Osteocyte (in vitro differentiated cells): Measurements from ENCODE around the gene OSCP1. TPM values are rescaled to one million over a fixed set of nuclear protein-coding genes. Genes with fewer than 3 reads are reported as not detected.

Experiments
- DNase-seq: peaks from one replicate; pipeline ENCODE4 v3.0.0; 2021; ENCODE audit warnings: mixed read lengths; ENCODE audit not compliant: unreplicated experiment; ENCODE audit errors: extremely low spot score
- H3K27ac Mint-ChIP-seq: one replicate; pipeline ENCODE4 v1.8.0; 2021; ENCODE audit warnings: mild to moderate bottlenecking, mixed read lengths; ENCODE audit not compliant: unreplicated experiment
- H3K27me3 Mint-ChIP-seq: one replicate; pipeline ENCODE4 v1.8.0; 2021; ENCODE audit warnings: mixed read lengths; ENCODE audit not compliant: unreplicated experiment
- H3K36me3 Mint-ChIP-seq: one replicate; pipeline ENCODE4 v1.8.0; 2021; ENCODE audit warnings: mixed read lengths; ENCODE audit not compliant: unreplicated experiment
- H3K4me1 Mint-ChIP-seq: one replicate; pipeline ENCODE4 v1.8.0; 2021; ENCODE audit warnings: mixed read lengths; ENCODE audit not compliant: unreplicated experiment
- H3K4me3 Mint-ChIP-seq: one replicate; pipeline ENCODE4 v1.8.0; 2021; ENCODE audit warnings: mild to moderate bottlenecking, moderate library complexity, mixed read lengths; ENCODE audit not compliant: unreplicated experiment
- H3K9me3 Mint-ChIP-seq: one replicate; pipeline ENCODE4 v1.8.0; 2021; ENCODE audit warnings: mixed read lengths; ENCODE audit not compliant: unreplicated experiment
- CTCF ChIP-seq: fragments of 200-600 bp; sonication (generic); IDR thresholded peaks from 2 replicates; pipeline ENCODE4 v1.5.0; 2021; ENCODE audit warnings: antibody characterized with exemption, mild to moderate bottlenecking, moderate library complexity
- total RNA-seq: library from RNA; stranded (reverse); gene quantifications from 2 replicates; pipeline ENCODE4 v1.2.1, GENCODE V29; 2021

Gene OSCP1
- total RNA-seq, 1 donor from 2014 or later = 5.0 TPM

- Mint-ChIP-seq H3K27ac (peak overlapping the region; percentile 98), H3K4me3 (peak overlapping the region; percentile 99), H3K27me3 (no peaks in the 10 kb centered on the region), H3K4me1 (peaks cover 21% of the 10 kb centered on the region), H3K9me3 (no peaks in the 10 kb centered on the region), H3K36me3 (peaks cover 11% of the 10 kb centered on the region)
- no peak for TF ChIP-seq CTCF
- no peak for DNase-seq
These were observed 14.5 kb upstream of the OSCP1 start for GRCh38 chr1:36464605-36465393.

- Mint-ChIP-seq H3K4me1 (peaks cover 21% of the 10 kb centered on the region), H3K27ac (peak within 1 kb of the TSS; percentile 98), H3K9me3 (no peaks in the 10 kb centered on the region), H3K4me3 (peak within 1 kb of the TSS; percentile 99), H3K36me3 (peaks cover 15% of the 10 kb centered on the region), H3K27me3 (no peaks in the 10 kb centered on the region)
- no peak for TF ChIP-seq CTCF
- peak; percentile 97 for DNase-seq
These were observed 13.8 kb upstream of the OSCP1 start, which contains the start of gene MRPS15 for GRCh38 chr1:36463803-36464604. TSS of gene MRPS15 (minus strand) at chr1:36464384. CDS start at chr1:36464275, 109 bp downstream.

- Mint-ChIP-seq H3K27ac (peak overlapping the region; percentile 98), H3K36me3 (peaks cover 19% of the 10 kb centered on the region), H3K27me3 (no peaks in the 10 kb centered on the region), H3K4me3 (peak overlapping the region; percentile 99), H3K4me1 (peaks cover 25% of the 10 kb centered on the region), H3K9me3 (no peaks in the 10 kb centered on the region)
- no peak for TF ChIP-seq CTCF
- no peak for DNase-seq
These were observed 13.2 kb upstream of the OSCP1 start for GRCh38 chr1:36463463-36463802.

GRCh38 chr1:36458910-36459309 lies 8.7 kb upstream of the OSCP1 start:
- no peaks in the 10 kb centered on the region for H3K27me3 Mint-ChIP-seq
- H3K4me3 Mint-ChIP-seq = no peak overlapping the region
- no peak overlapping the region for H3K27ac Mint-ChIP-seq
- H3K4me1 Mint-ChIP-seq = peaks cover 15% of the 10 kb centered on the region
- H3K9me3 Mint-ChIP-seq = no peaks in the 10 kb centered on the region
- no peak for TF ChIP-seq CTCF
- no peak for DNase-seq
- H3K36me3 Mint-ChIP-seq = peaks cover 37% of the 10 kb centered on the region

GRCh38 chr1:36457691-36458090 lies 7.4 kb upstream of the OSCP1 start:
- Mint-ChIP-seq H3K4me3 (no peak overlapping the region), H3K9me3 (no peaks in the 10 kb centered on the region), H3K27ac (peak overlapping the region; percentile 13), H3K4me1 (peaks cover 7% of the 10 kb centered on the region), H3K36me3 (peaks cover 37% of the 10 kb centered on the region), H3K27me3 (no peaks in the 10 kb centered on the region)
- no peak for DNase-seq
- TF ChIP-seq CTCF = no peak
